ENCODE results near the gene KLF11.

The KLF11 gene

DNA sequence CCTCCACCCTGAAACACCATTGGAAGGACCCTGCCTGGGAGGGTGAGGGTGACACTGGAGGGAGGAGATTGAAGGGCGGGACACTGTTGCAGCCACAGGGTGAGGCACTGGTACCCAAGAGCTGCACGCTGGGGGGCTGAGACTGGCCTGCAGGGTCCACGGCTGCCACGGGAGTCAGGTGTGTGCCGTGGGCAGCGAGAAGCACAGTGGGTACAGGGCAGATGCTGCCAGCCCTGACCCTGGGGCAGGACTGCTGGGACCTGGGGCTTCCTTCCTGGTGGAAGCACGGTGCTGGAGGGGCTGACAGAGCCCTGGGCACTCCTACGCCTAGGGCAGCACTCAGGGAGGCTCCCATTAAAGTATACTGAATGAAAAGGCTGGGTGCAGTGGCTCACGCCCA lies 20.2 kb downstream of the KLF11 start:
- DNase-seq (ENCODE audit: low read depth in 1 of 2, low spot score in 1 of 2) = no peak
- Histone ChIP-seq H3K27me3 (ENCODE audit: insufficient read depth, poor library complexity, severe bottlenecking) (no peaks in the 10 kb centered on the region), H3K4me3 (replicated peaks; ENCODE audit: insufficient read depth, low read length) (no peak overlapping the region), H3K27ac (replicated peaks) (no peak overlapping the region)
- TF ChIP-seq GABPA (IDR thresholded peaks at IDR 0.05; ENCODE audit: low read depth) = no peak
- TF ChIP-seq, protein P1, sequence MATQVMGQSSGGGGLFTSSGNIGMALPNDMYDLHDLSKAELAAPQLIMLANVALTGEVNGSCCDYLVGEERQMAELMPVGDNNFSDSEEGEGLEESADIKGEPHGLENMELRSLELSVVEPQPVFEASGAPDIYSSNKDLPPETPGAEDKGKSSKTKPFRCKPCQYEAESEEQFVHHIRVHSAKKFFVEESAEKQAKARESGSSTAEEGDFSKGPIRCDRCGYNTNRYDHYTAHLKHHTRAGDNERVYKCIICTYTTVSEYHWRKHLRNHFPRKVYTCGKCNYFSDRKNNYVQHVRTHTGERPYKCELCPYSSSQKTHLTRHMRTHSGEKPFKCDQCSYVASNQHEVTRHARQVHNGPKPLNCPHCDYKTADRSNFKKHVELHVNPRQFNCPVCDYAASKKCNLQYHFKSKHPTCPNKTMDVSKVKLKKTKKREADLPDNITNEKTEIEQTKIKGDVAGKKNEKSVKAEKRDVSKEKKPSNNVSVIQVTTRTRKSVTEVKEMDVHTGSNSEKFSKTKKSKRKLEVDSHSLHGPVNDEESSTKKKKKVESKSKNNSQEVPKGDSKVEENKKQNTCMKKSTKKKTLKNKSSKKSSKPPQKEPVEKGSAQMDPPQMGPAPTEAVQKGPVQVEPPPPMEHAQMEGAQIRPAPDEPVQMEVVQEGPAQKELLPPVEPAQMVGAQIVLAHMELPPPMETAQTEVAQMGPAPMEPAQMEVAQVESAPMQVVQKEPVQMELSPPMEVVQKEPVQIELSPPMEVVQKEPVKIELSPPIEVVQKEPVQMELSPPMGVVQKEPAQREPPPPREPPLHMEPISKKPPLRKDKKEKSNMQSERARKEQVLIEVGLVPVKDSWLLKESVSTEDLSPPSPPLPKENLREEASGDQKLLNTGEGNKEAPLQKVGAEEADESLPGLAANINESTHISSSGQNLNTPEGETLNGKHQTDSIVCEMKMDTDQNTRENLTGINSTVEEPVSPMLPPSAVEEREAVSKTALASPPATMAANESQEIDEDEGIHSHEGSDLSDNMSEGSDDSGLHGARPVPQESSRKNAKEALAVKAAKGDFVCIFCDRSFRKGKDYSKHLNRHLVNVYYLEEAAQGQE (IDR thresholded peaks at IDR 0.05; ENCODE audit: insufficient replicate concordance, low read depth) = no peak
- TF ChIP-seq SPI1 (IDR thresholded peaks at IDR 0.05; ENCODE audit: borderline replicate concordance, low read depth) = no peak
- no peak for TF ChIP-seq POLR2AphosphoS5 (IDR thresholded peaks at IDR 0.05; ENCODE audit: low read depth)
- TF ChIP-seq CTCF (IDR thresholded peaks at IDR 0.05; ENCODE audit: insufficient read depth, low read length) = no peak

DNA sequence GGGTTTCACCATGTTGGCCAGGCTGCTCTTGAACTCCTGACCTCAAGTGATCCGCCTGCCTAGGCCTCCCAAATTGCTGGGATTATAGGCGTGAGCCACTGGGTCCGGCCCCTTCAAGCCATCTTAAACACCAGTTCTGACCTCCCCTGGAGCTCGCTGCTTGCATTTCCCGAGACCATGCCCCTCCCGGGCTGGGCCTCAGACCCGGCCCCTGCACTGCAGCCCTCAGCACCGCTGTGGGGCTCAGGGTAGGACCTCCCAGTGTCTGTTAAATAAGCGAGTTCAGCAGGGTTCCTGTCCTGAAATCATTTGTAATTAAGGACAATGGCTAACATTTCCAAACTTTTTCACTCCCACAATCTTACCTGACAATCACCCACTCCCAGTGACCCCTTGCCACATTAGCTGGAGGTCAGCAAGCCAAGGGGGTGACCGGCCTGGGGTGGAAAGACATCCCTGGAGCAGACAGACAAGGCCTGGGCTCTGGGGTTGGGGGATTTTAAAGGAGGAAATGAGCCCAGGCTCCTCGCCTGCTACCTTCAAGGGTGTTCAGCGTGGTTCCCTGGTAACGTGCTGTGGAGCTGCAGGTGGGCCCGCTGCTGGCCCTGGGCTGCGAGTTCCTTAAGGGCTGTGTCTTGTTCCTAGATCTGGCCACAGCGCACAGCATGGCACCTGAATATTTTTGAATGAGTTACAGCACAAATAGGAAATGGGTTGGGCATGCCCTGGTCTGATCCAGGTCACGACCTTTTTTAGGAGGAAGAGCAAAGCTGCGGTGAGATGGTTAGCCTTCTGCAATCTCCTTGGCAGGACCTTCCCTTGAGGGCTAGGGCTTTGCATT lies 21.8 kb downstream of the KLF11 start:
- Histone ChIP-seq H3K27ac (replicated peaks) (no peak overlapping the region), H3K4me3 (replicated peaks; ENCODE audit: insufficient read depth, low read length) (no peak overlapping the region), H3K27me3 (ENCODE audit: insufficient read depth, poor library complexity, severe bottlenecking) (no peaks in the 10 kb centered on the region)
- peak in 1 of 2 experiments; percentile 28 for DNase-seq (ENCODE audit: low read depth in 1 of 2, low spot score in 1 of 2)
- TF ChIP-seq, protein P1 (IDR thresholded peaks at IDR 0.05; ENCODE audit: insufficient replicate concordance, low read depth) = no peak

GRCh38 chr2:10065773-10066055 lies 22.4 kb downstream of the KLF11 start:
- Histone ChIP-seq H3K4me3 (replicated peaks; ENCODE audit: insufficient read depth, low read length) (no peak overlapping the region), H3K27ac (replicated peaks) (no peak overlapping the region), H3K27me3 (ENCODE audit: insufficient read depth, poor library complexity, severe bottlenecking) (no peaks in the 10 kb centered on the region)
- no peak for TF ChIP-seq CTCF (IDR thresholded peaks at IDR 0.05; ENCODE audit: insufficient read depth, low read length)
- TF ChIP-seq POLR2AphosphoS5 (IDR thresholded peaks at IDR 0.05; ENCODE audit: low read depth) = no peak
- TF ChIP-seq, protein P1 (IDR thresholded peaks at IDR 0.05; ENCODE audit: insufficient replicate concordance, low read depth) = no peak
- TF ChIP-seq SPI1 (IDR thresholded peaks at IDR 0.05; ENCODE audit: borderline replicate concordance, low read depth) = no peak
- no peak for TF ChIP-seq GABPA (IDR thresholded peaks at IDR 0.05; ENCODE audit: low read depth)
- no peak for DNase-seq (ENCODE audit: low read depth in 1 of 2, low spot score in 1 of 2)
